ENCODE measurements around the gene AQP5. TPM values are rescaled to one million over a fixed set of nuclear protein-coding genes. Genes with fewer than 3 reads are reported as not detected.

Gene AQP5
- total RNA-seq, 1 donor: not detected

- peak; percentile 19 for DNase-seq (ENCODE audit: insufficient read length, low spot score, missing footprints)
- no peaks in the 10 kb centered on the region for H3K36me3 ChIP-seq (ENCODE audit: insufficient read depth, low read length)
- no peaks in the 10 kb centered on the region for H4K20me1 ChIP-seq (ENCODE audit: insufficient read depth, low read length)
- H3K4me3 ChIP-seq (ENCODE audit: insufficient read depth, low read length): no peak overlapping the region
- no peak overlapping the region for H2AFZ ChIP-seq (ENCODE audit: low read length)
- no peak overlapping the region for H3K4me2 ChIP-seq (ENCODE audit: insufficient read depth, low read length)
- H3K79me2 ChIP-seq (ENCODE audit: insufficient read depth, low read length): no peaks in the 10 kb centered on the region
- H3K27ac ChIP-seq (ENCODE audit: low read depth, low read length): no peak overlapping the region
- H3K4me1 ChIP-seq (ENCODE audit: insufficient read depth, low read length): peaks cover 5% of the 10 kb centered on the region
- H3K27me3 ChIP-seq (ENCODE audit: insufficient read depth, low read length): peaks cover 26% of the 10 kb centered on the region
- no peak for TF ChIP-seq CTCF (IDR thresholded peaks at IDR 0.05; ENCODE audit: extremely low read depth, low read depth, low read length)
- no peaks in the 10 kb centered on the region for H3K9me3 ChIP-seq (ENCODE audit: low read depth, low read length)
These were observed 12.5 kb upstream of the AQP5 start for GRCh38 chr12:49948866-49949845.

- no peak for TF ChIP-seq CTCF (IDR thresholded peaks at IDR 0.05; ENCODE audit: extremely low read depth, low read depth, low read length)
- Histone ChIP-seq H3K36me3 (ENCODE audit: insufficient read depth, low read length) (no peaks in the 10 kb centered on the region), H3K4me2 (ENCODE audit: insufficient read depth, low read length) (no peak overlapping the region), H3K27ac (ENCODE audit: low read depth, low read length) (no peak overlapping the region), H2AFZ (ENCODE audit: low read length) (no peak overlapping the region), H3K4me3 (ENCODE audit: insufficient read depth, low read length) (no peak overlapping the region), H3K4me1 (ENCODE audit: insufficient read depth, low read length) (peaks cover 5% of the 10 kb centered on the region), H3K79me2 (ENCODE audit: insufficient read depth, low read length) (no peaks in the 10 kb centered on the region), H3K9me3 (ENCODE audit: low read depth, low read length) (no peaks in the 10 kb centered on the region), H4K20me1 (ENCODE audit: insufficient read depth, low read length) (no peaks in the 10 kb centered on the region), H3K27me3 (ENCODE audit: insufficient read depth, low read length) (peaks cover 33% of the 10 kb centered on the region)
- DNase-seq (ENCODE audit: insufficient read length, low spot score, missing footprints): no peak
These were observed 11.8 kb upstream of the AQP5 start for GRCh38 chr12:49949866-49950265.

GRCh38 chr12:49950273-49951251, 11.1 kb upstream of the AQP5 start, which contains the start of gene AQP2:
TSS of gene AQP2 (plus strand) at chr12:49950737. CDS start at chr12:49950831, 94 bp downstream.
- Histone ChIP-seq H3K4me3 (ENCODE audit: insufficient read depth, low read length) (no peak within 1 kb of the TSS), H3K27me3 (ENCODE audit: insufficient read depth, low read length) (peaks cover 40% of the 10 kb centered on the region), H3K4me1 (ENCODE audit: insufficient read depth, low read length) (no peaks in the 10 kb centered on the region), H2AFZ (ENCODE audit: low read length) (no peak within 1 kb of the TSS), H3K36me3 (ENCODE audit: insufficient read depth, low read length) (no peaks in the 10 kb centered on the region), H4K20me1 (ENCODE audit: insufficient read depth, low read length) (no peaks in the 10 kb centered on the region), H3K27ac (ENCODE audit: low read depth, low read length) (no peak within 1 kb of the TSS), H3K79me2 (ENCODE audit: insufficient read depth, low read length) (no peaks in the 10 kb centered on the region), H3K4me2 (ENCODE audit: insufficient read depth, low read length) (no peak within 1 kb of the TSS), H3K9me3 (ENCODE audit: low read depth, low read length) (no peaks in the 10 kb centered on the region)
- no peak for TF ChIP-seq CTCF (IDR thresholded peaks at IDR 0.05; ENCODE audit: extremely low read depth, low read depth, low read length)
- DNase-seq (ENCODE audit: insufficient read length, low spot score, missing footprints): peak; percentile 73
